ENCODE results near the gene KLHDC9. TPM values are rescaled to one million over a fixed set of nuclear protein-coding genes. Genes with fewer than 3 reads are reported as not detected.

Gene KLHDC9
- total RNA-seq, 1 experiment from 2014 or later: 3.6 TPM

GRCh38 chr1:161128591-161129420 lies 30.6 kb downstream of the KLHDC9 start:
- no peak for DNase-seq (ENCODE audit: extremely low read depth, low read depth)

- DNase-seq (ENCODE audit: extremely low read depth, low read depth): no peak
Observed at GRCh38 chr1:161130266-161130665, 32.1 kb downstream of the KLHDC9 start.

- DNase-seq (ENCODE audit: extremely low read depth, low read depth): no peak
Observed at GRCh38 chr1:161131523-161132409, 33.6 kb downstream of the KLHDC9 start.

- peak; percentile 97 for DNase-seq (ENCODE audit: extremely low read depth, low read depth)
Observed at GRCh38 chr1:161132410-161133219, 34.5 kb downstream of the KLHDC9 start, which contains the start of gene DEDD. Gene DEDD (minus strand): TSS chr1:161132667. CDS start chr1:161124462, 8,205 bp downstream.

GRCh38 chr1:161133220-161133740 lies 35.1 kb downstream of the KLHDC9 start:
- DNase-seq (ENCODE audit: extremely low read depth, low read depth): no peak

GRCh38 chr1:161137881-161138280 lies 39.7 kb downstream of the KLHDC9 start:
- DNase-seq (ENCODE audit: extremely low read depth, low read depth): no peak

- DNase-seq (ENCODE audit: extremely low read depth, low read depth): no peak
Observed at GRCh38 chr1:161138431-161138830, 40.3 kb downstream of the KLHDC9 start.

- DNase-seq (ENCODE audit: extremely low read depth, low read depth): peak; percentile 64
Observed at GRCh38 chr1:161139766-161140165, 41.6 kb downstream of the KLHDC9 start.

GRCh38 chr1:161140755-161141400 lies 42.7 kb downstream of the KLHDC9 start:
- DNase-seq (ENCODE audit: extremely low read depth, low read depth): no peak

- DNase-seq (ENCODE audit: extremely low read depth, low read depth): no peak
Observed at GRCh38 chr1:161145832-161146231, 47.7 kb downstream of the KLHDC9 start.

Small RNAs within 50 kb of the gene (small RNA-seq; reads per million reads assigned to genes)
- 0 reads per million in 2 experiments for gene RF01225

Other genes with a start within 250 kb of the KLHDC9 start
- not detected in 2 replicates for gene CD244, start 235.5 kb upstream of the KLHDC9 start, total RNA-seq (2014; rRNA removed; shearing (Covaris generic))
- not detected in 2 replicates for gene ITLN1, start 213.2 kb upstream of the KLHDC9 start, total RNA-seq (2014; rRNA removed; shearing (Covaris generic))
- not detected in 2 replicates for gene ITLN2, start 143.6 kb upstream of the KLHDC9 start, total RNA-seq (2014; rRNA removed; shearing (Covaris generic))
- 20.7 and 23.7 TPM in 2 replicates for gene F11R, start 77.2 kb upstream of the KLHDC9 start, total RNA-seq (2014; rRNA removed; shearing (Covaris generic))
- gene TSTD1, start 59.4 kb upstream of the KLHDC9 start, total RNA-seq (2014; rRNA removed; shearing (Covaris generic)): 29.8 and 37.6 TPM in 2 replicates
- 49.2 and 51.2 TPM in 2 replicates for gene USF1, start 52.4 kb upstream of the KLHDC9 start, total RNA-seq (2014; rRNA removed; shearing (Covaris generic))
- gene ARHGAP30, start 28.5 kb upstream of the KLHDC9 start, total RNA-seq (2014; rRNA removed; shearing (Covaris generic)): 0.45 TPM in 1 of 2 replicates, not detected in the other
- gene NECTIN4, start 8.8 kb upstream of the KLHDC9 start, total RNA-seq (2014; rRNA removed; shearing (Covaris generic)): 0.55 and 1.0 TPM in 2 replicates
- 186 and 200 TPM in 2 replicates for gene PFDN2, start 19.7 kb downstream of the KLHDC9 start, total RNA-seq (2014; rRNA removed; shearing (Covaris generic))
- gene NIT1, start 19.7 kb downstream of the KLHDC9 start, total RNA-seq (2014; rRNA removed; shearing (Covaris generic)): 44.3 and 60.6 TPM in 2 replicates
- 34.2 and 36.2 TPM in 2 replicates for gene DEDD, start 34.3 kb downstream of the KLHDC9 start, total RNA-seq (2014; rRNA removed; shearing (Covaris generic))
- gene UFC1, start 55.6 kb downstream of the KLHDC9 start, total RNA-seq (2014; rRNA removed; shearing (Covaris generic)): 124 and 143 TPM in 2 replicates
- 17.7 and 18.8 TPM in 2 replicates for gene USP21, start 61.1 kb downstream of the KLHDC9 start, total RNA-seq (2014; rRNA removed; shearing (Covaris generic))
- gene PPOX, start 68.1 kb downstream of the KLHDC9 start, total RNA-seq (2014; rRNA removed; shearing (Covaris generic)): 27.1 and 27.3 TPM in 2 replicates
- 68.2 and 73.4 TPM in 2 replicates for gene B4GALT3, start 79.1 kb downstream of the KLHDC9 start, total RNA-seq (2014; rRNA removed; shearing (Covaris generic))
- gene ADAMTS4, start 100.7 kb downstream of the KLHDC9 start, total RNA-seq (2014; rRNA removed; shearing (Covaris generic)): under 0.01 and 0.14 TPM in 2 replicates
- gene NDUFS2, start 104.0 kb downstream of the KLHDC9 start, total RNA-seq (2014; rRNA removed; shearing (Covaris generic)): 161 and 175 TPM in 2 replicates
- gene FCER1G, start 116.9 kb downstream of the KLHDC9 start, total RNA-seq (2014; rRNA removed; shearing (Covaris generic)): not detected in 2 replicates
- gene APOA2, start 125.3 kb downstream of the KLHDC9 start, total RNA-seq (2014; rRNA removed; shearing (Covaris generic)): not detected in 2 replicates
- gene TOMM40L, start 127.7 kb downstream of the KLHDC9 start, total RNA-seq (2014; rRNA removed; shearing (Covaris generic)): 8.3 and 9.1 TPM in 2 replicates
- gene NR1I3, start 139.8 kb downstream of the KLHDC9 start, total RNA-seq (2014; rRNA removed; shearing (Covaris generic)): not detected in 2 replicates
- not detected in 2 replicates for gene PCP4L1, start 160.4 kb downstream of the KLHDC9 start, total RNA-seq (2014; rRNA removed; shearing (Covaris generic))
- gene MPZ, start 211.6 kb downstream of the KLHDC9 start, total RNA-seq (2014; rRNA removed; shearing (Covaris generic)): 54.3 and 54.9 TPM in 2 replicates
- gene SDHC, start 216.0 kb downstream of the KLHDC9 start, total RNA-seq (2014; rRNA removed; shearing (Covaris generic)): 67.9 and 70.4 TPM in 2 replicates